HG03175 (cell line): ENCODE results near the gene SETBP1.

ENCODE experiments used
- ATAC-seq: cut with Tn5 transposase; IDR thresholded peaks from one replicate; pipeline ENCODE4 v1.9.1; 2021; ENCODE audit warnings: mild to moderate bottlenecking, moderate library complexity; ENCODE audit not compliant: unreplicated experiment

Gene SETBP1

DNA sequence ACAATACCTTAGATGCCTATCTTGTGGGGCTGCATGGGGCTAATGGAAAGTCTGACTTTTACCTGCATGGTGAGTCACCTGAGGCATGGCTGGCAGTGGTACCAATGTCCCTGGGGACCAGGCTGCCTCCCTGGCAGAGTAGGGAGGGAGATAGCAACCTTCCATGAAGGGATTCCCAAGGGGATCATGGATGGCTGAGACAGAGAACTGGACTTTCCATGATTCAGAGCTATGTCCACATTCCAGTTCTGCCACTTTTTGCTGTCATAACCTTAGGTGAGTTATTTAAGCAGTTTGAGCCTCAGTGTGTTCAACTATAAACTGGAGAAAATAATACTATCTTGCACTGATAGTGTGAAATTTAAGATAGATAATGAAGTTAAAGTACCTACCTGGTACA is 178.6 kb downstream of the SETBP1 start:
- no peak for ATAC-seq

DNA sequence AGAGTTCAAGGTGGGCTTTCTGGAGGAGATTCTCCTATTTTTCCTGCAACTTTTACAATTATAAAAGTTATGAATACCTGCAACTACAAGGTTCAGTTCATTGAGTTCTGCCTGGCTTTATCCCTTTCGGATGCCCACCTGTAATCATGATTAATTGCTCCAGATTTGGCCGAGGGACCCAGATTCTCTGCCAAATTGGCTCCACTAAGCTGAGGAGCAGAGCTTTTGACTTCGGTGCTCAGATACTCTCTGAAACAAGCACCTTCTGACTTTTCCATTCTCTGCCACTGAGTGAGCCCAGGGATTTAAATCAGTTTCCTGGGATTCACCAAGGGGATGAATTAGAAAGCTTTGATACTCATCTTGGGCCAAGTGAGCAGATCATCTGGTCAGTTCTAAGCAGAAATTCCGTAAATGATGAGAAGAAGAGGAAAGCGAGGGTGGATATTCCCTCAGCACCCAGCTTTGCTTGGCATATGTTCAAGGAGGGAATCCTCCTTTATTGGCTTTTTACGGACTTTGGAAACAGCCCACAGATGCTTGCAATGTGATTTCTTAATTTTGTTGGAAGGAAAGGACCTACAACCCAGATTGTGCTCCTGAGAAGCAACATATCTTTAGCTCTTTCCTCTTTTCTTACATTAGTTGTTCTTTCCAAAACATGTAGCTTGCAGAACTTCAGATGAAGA is 179.2 kb downstream of the SETBP1 start:
- ATAC-seq = no peak

DNA sequence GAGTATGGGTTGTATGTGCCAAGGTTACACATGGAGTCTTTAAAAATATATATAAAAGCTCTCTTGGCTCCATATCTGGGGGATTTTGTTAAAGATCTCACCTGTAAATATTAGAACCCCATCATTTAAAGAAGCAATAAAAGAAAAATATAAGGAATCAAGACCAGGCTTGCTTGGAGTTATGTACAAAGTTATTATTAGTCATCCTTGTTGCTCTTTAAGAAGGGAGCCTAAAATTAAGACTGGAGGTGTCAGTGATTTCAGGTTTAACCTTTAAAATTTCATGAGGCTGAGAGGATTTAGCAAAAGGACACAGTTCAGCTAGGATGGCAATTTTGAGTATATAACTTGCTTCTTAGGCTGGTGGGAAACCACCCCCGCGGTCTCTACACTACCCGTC is 181.4 kb downstream of the SETBP1 start:
- ATAC-seq = no peak

DNA sequence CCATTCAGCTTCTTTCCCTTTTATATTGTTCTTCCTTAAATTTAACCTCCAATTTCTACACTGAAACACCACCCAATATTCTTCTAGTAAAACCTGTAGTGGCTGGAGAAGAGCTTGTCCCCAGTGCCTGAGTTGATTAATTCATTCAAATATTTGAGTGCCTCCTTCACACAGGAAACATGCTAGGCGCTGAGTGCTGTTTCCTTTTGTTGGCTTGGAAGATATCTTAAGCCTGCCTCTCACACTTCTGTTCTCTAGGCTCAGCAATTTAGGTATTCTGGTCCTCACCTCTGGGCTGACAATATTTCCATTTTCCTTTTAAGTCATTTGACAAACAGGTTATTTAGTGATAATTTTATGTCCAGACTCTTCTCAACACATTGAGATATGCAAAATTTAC is 185.4 kb downstream of the SETBP1 start:
- ATAC-seq = no peak

DNA sequence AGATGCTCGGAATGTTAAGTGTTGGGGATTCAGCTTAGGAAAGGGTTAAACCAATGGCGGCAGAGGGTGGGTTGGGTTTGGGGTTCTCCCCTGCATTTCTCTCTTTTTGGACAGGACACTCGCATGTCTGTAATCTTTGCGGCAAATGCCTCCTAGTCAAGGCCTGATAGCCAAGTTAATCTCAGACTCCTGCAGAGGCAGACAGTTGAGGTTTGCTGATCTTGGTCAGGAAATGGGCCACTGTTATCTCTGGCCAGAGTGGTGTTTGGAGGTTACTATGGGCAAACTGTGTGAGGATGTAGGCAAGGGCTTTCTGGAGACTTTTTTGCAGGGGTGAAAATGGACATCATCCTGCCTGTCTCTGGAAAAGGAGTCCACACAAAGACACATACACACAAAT is 188.8 kb downstream of the SETBP1 start:
- no peak for ATAC-seq

DNA sequence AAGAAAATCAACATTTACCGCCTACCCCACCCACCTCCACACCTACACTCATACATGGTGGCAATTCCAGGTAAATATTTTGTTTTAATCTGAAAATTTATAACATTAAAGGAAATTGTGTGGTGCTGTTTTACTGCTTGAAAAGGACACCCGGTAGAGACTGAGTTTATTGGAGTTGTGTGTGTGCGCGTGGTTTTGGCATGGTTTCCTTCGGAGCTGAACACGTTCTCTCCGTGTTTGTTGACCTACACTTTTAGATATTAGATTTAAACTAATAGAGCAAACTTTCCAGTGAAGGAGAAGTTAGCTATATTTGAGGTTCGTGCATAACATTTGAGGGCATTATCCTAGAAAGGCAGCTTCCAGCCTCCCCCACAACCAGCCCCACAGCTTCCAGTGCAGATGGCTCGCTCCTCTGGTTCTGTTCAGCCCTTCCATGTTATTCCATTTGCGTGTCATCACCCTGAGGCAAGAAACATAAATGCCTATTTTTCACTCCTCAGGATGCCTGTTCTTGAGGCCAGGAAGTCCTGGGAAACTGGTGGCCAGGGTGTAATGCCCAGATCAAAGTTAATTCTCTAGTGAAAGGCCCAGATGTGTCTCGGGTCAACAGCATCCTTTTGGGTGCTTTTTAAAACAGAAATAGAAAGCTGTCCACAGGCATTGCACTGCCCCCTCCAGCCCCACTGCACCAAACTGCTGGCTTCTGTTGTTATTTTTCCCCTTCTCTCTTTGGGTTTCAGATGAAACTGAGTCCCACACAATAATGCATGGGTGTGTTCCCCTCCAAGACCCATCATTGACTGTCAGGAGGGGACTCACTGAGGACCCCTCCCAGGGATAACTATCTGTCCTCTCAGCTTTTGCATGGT is 190.2 kb downstream of the SETBP1 start:
- peak; percentile 28 for ATAC-seq

DNA sequence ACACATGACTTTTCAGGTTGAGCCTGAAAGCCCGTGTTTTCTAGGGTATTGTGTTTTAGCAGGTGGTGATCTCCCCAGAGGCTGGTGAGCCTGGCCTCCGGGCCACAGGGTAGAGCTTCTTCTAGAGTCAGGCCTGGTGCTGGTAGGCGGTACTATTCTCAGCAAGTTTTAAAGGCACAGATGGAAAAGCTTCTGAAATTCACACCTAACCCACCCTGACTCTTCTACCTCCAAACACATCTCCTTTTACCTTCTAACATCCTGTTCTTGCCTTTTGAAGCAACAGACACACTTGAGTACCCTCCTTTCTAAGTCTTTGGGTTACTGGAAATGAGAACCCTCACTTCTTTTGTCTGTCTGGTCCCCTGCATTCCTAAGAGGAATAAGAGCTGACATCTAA is 191.1 kb downstream of the SETBP1 start:
- ATAC-seq = peak; percentile 91

DNA sequence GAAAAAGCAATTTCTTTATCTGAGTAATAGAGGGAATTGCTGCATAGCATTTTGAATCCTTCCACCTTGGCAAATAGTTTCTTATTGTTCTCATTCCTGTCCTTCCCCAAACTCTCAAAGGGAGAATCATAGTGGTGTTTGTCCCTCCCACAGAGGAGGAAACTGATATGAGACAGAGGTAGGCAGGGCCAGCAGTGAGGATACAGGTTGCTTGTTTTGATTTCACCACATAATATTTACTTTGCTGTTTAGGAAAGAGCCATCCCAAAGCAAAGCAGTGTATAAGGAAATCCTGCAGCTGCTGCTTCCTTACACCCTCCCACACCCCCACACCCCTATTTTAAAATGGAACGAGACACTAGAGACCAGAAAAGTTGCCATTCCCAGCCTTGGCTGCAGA is 195.3 kb downstream of the SETBP1 start:
- no peak for ATAC-seq

DNA sequence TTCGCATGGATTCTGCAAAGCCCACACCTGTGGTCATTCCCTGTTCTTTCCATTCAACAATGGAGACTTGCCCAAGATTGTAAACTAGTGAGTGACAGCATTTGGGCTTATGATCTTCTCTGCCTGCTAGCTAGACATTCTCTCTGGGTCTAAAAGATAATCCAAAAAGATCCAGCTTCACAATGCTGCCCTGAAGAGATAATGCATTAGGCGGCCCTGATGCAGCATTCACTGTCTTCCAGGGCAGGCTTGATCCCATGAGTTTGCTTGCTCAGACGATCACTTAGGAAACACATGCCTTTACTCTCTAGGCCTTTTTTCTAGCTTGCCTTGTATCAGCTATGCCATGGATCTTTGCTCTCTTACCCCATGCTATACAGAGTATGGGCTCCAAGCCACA is 196.1 kb downstream of the SETBP1 start:
- no peak for ATAC-seq

DNA sequence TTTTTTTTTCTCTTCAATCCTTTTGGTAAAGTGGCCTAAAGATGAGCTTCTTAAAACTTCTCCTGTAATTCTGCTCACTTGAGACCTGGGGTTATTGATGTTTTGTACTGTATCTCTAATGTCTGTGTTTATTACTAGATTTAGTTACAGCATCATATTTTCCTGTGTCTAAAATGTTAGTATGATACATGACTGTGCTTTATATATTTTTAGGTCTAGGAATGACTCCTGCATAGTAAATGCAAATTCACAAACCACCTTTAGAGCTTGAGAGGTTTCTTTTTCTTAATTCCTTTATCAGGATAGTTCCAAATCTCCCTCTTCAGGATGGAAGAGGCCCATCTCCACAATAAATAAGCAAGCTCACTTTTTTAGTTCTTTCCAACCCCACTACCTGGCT is 197.6 kb downstream of the SETBP1 start:
- no peak for ATAC-seq

DNA sequence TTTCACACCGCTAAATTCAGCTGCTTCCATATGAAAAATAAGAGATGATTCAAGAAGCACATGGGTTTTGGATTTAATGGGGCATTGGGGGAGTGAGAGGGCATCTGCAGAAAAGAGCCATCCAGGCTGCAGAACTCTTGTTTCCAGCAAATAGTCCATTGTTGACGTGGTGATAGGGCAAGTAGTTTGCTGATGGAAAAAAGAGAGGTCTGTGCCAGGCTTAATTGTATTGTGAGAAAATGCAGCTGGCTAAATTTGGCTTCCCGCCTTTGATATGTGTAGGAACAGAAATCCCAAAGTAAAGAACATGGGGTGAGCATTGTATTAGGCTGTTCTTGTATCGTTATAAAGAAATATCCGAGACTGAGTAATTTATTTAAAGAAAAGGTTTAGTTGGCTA is 199.5 kb downstream of the SETBP1 start:
- ATAC-seq = no peak

DNA sequence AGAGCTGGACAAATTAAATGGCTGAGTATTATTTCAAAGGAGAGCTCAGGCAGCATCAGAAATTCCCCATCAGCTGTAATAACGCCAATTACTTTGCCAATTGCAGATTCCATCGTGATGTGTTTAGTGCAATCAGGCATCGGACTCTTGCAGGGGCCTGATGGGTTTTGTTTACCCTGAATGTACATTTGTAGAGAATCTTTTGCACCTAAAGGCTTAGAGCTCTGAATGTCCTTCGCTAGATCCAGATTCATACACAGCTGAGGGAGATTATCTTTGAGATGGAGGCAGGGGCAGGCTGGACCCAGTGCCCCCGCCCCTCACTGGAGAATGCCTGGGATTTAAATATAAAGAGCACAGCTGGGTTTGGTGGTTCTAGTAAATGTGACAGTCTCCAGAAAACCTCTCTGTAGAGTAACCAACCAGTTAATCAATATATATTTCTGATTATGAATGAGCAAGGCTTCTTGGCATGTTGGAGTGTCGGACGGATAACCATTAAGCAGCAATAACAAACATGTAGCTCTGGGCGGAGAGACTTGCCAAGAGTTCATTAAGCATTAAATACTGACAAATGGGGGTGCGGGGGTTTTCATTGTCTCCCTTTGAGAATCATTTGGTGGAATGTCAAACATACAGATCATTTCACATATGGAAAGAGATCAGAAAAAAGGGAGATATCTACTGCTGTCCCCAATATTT is 200.9 kb downstream of the SETBP1 start:
- no peak for ATAC-seq

DNA sequence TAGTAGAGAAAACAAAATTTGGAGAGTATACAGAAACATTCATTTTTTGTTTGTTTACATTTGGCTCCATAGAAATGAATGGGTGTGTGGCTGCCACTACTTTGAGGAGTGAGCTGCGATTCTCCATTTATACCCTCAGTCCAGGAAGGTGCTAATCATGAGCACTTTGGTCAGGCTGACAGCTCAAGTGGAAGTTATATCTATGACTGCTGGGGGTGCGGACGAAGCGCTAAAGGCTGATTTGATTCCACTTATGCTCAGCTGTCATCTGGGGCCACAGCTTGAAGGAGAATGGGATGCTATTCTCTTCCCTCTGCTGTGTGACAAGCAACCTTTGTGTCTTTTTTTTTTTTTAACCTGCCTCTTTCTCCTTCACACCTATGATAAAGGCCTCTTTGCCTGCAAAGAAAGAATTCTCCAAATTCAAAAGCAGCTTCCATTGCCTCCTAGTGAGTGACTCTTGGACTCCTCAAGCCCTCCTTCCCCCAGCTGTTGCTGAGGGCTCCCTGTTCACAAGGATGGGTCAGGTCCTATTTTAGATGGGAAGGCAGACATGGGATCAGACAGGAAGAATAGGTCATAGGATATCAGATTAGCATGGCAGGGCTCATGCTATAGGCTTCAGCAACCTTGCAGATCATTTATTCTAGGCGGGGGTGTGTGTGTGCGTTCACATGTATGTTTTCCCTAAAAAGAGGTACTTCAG is 201.6 kb downstream of the SETBP1 start:
- no peak for ATAC-seq

DNA sequence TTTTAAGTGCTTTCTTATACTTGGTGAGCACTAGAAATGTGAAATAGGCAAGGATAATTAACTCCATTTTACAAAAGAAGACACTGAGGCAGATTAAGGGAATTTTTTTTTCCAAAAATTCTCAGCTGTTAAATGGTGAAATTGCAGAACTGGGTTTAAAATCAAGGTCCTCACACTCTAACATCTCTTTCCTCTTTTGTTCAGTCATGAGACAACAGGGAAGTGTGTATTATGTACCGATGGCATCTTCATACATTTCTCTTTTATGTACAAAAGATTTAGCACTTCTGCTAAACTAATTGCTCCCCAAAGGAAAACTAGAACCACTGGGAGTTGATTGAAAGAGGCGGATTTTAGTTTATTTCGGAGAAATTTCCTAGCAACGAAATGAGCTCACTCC is 203.0 kb downstream of the SETBP1 start:
- no peak for ATAC-seq

DNA sequence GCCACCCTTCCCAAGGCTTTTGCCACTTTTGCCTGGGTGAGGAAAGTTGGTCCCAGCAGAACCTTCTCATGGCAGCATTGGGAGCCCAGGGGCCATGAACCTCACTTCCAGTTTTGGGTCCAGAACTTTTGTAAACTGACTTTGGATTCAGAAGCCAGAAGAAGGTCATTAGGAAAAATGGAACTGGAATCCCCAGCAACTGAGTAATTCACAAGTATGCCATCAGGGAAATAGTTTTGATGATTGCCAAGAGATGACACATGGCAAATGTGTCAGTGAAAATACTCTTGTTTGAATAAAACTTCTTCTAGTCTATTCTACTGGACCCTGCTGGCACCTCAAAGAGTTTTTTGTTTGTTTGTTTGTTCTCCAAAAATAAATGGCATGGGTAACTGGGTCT is 203.7 kb downstream of the SETBP1 start:
- ATAC-seq = no peak

DNA sequence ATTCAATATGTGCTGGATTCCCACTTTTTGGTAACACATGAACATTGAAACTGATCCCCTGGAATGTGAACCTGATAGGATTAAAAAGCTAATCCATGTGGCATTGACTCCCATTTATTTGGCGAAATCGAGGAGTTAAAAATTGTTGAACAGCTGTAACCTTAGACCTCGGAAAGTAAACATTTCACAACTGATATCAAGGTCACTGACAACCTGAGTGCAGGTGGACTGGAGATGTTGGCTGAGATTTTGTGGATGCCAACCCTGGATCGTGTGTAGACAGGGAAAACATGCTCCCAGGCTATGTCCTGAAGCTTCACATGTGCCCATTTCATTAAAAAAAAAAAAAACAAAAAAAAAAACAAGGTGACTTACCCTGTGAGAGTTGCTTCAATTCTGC is 204.8 kb downstream of the SETBP1 start:
- ATAC-seq = no peak

DNA sequence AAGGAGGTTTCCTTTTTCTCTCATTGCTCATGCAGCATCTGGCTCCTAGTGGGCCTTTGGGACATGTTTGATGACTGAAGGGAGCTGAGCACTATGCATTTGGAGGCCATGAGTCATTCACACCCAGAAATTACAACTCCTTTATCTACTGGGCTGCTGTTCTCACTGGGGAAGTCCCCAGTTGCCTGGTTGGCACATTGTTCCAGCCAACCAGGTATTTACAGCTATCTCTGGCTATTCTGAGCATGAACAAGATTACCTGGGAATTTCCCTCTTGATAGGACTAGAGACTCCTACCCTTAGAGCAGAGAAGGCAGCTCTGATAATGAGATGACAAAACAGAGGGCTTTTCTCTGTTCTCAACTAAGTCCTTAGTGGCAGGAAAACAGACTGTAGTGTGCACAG is 206.5 kb downstream of the SETBP1 start:
- peak; percentile 81 for ATAC-seq

DNA sequence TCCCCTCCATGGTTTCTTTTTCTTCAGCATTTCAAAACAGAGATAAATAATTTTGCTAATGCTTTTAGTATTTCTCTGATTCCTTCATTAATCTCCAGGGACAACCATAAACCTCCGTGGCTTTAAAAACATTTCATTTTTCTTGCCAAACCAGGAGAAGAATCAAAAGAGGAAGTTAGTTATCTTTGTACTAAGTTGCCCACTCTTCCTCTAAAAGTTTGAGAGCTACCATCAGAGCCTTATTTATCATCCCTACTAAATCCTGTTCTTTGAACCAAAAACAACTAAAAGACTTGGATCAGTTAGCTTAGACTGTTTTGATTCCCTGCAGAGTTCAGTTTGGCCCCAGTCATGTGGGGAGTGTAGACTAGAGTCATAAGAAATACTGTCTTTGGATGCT is 208.4 kb downstream of the SETBP1 start:
- ATAC-seq = no peak

DNA sequence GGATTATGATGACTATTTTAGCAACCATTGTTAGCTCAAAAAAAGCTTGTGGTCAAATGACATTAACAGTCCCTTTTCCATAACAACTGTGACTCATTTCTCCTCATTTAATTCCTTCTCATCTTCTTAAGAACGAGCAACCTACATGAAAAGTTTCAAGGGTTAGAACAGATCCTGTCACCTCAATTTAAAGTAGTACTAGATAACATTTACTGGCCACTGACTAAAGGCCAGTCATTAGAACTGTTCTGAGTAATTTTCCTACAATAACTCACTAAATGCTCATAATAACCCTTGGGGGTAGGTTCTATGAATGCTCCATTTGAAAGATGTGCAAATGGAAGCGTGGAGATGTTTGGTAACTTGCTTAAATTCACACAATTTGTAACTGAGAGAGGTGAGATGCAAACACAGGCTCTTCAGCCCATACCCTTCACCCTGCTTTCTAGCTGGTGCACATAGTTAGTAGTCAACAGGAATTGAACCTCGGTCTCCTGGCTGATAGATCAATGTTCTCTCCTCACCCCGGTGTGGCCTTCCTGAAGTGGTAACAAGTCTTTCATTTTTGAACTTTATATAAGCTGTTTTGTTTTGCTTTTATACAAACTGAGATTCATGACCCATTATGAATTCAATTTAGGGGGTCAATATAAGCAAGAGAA is 212.5 kb downstream of the SETBP1 start:
- ATAC-seq = no peak

DNA sequence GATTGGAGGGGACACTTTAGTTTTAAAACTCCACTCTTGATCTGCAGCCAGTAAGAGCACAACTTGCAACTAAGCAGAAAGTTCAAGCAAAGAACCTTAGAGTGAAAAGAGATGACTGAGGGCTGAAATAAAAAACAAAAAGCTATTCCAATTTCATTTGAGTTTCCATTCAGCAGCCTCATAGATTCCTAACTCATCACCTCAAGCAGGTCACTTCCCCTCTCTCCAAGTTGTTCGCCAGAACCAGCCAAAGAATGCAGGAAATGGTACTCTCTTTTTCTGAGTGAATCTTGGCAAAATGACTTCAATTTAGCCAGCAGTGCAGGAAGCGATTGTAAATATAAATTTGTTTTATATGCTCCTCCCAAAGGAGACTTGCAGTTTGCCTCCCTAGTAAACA is 213.3 kb downstream of the SETBP1 start:
- no peak for ATAC-seq
